Measurements from ENCODE around the gene MARCHF10. TPM values are rescaled to one million over a fixed set of nuclear protein-coding genes. Genes with fewer than 3 reads are reported as not detected.

The MARCHF10 gene
- total RNA-seq, 3 donors from 2014 or later = under 0.01 to 0.16 TPM; not detected in 1

- Histone ChIP-seq H3K4me1 (no peaks in the 10 kb centered on the region), H3K27me3 (no peaks in the 10 kb centered on the region), H3K9me3 (no peaks in the 10 kb centered on the region), H3K4me3 (no peak overlapping the region), H3K36me3 (no peaks in the 10 kb centered on the region), H3K27ac (no peak overlapping the region)
- intact Hi-C loops (cut with DNase I; ENCODE audit: low total_unique reads) = no loop called here
- no peak for DNase-seq (ENCODE audit: low spot score in 2 of 2)
- no peak for TF ChIP-seq POLR2AphosphoS5 (IDR thresholded peaks at IDR 0.05)
- no peak for TF ChIP-seq CTCF (IDR thresholded peaks at IDR 0.05)
- no peak for TF ChIP-seq POLR2A (IDR thresholded peaks at IDR 0.05)
These were observed 63.9 kb downstream of the MARCHF10 start for GRCh38 chr17:62744259-62744658.

GRCh38 chr17:62741290-62741689, 66.8 kb downstream of the MARCHF10 start:
- Histone ChIP-seq H3K27ac (no peak overlapping the region), H3K36me3 (no peaks in the 10 kb centered on the region), H3K4me3 (no peak overlapping the region), H3K9me3 (no peaks in the 10 kb centered on the region), H3K27me3 (no peaks in the 10 kb centered on the region), H3K4me1 (no peaks in the 10 kb centered on the region)
- DNase-seq (ENCODE audit: low spot score in 2 of 2) = no peak
- intact Hi-C loops (cut with DNase I; ENCODE audit: low total_unique reads) = no loop called here
- no peak for TF ChIP-seq POLR2AphosphoS5 (IDR thresholded peaks at IDR 0.05)
- TF ChIP-seq POLR2A (IDR thresholded peaks at IDR 0.05) = no peak

GRCh38 chr17:62739645-62740388, 68.3 kb downstream of the MARCHF10 start:
- DNase-seq (ENCODE audit: low spot score in 2 of 2) = no peak
- Histone ChIP-seq H3K4me3 (no peak overlapping the region), H3K27me3 (no peaks in the 10 kb centered on the region), H3K4me1 (no peaks in the 10 kb centered on the region), H3K27ac (no peak overlapping the region), H3K9me3 (no peaks in the 10 kb centered on the region), H3K36me3 (no peaks in the 10 kb centered on the region)
- TF ChIP-seq POLR2AphosphoS5 (IDR thresholded peaks at IDR 0.05) (no peak), POLR2A (IDR thresholded peaks at IDR 0.05) (no peak), CTCF (IDR thresholded peaks at IDR 0.05) (no peak)
- intact Hi-C loops (cut with DNase I; ENCODE audit: low total_unique reads) = no loop called here

GRCh38 chr17:62738281-62738680, 69.8 kb downstream of the MARCHF10 start:
- Histone ChIP-seq H3K27ac (no peak overlapping the region), H3K9me3 (no peaks in the 10 kb centered on the region), H3K4me1 (no peaks in the 10 kb centered on the region), H3K36me3 (no peaks in the 10 kb centered on the region), H3K4me3 (no peak overlapping the region), H3K27me3 (no peaks in the 10 kb centered on the region)
- intact Hi-C loops (cut with DNase I; ENCODE audit: low total_unique reads) = no loop called here
- DNase-seq (ENCODE audit: low spot score in 2 of 2) = no peak
- TF ChIP-seq POLR2A (IDR thresholded peaks at IDR 0.05) (no peak), CTCF (IDR thresholded peaks at IDR 0.05) (no peak), POLR2AphosphoS5 (IDR thresholded peaks at IDR 0.05) (no peak)

- H3K27ac ChIP-seq = no peak overlapping the region
These were observed 70.6 kb downstream of the MARCHF10 start for GRCh38 chr17:62737513-62737912.

More at GRCh38 chr17:62737513-62737912, 70.6 kb downstream of the MARCHF10 start:
- H3K4me1 ChIP-seq = no peaks in the 10 kb centered on the region
- DNase-seq (ENCODE audit: low spot score in 2 of 2) = no peak
- H3K9me3 ChIP-seq = no peaks in the 10 kb centered on the region
- no peak overlapping the region for H3K4me3 ChIP-seq
- no peaks in the 10 kb centered on the region for H3K27me3 ChIP-seq
- no peak for TF ChIP-seq POLR2AphosphoS5 (IDR thresholded peaks at IDR 0.05)
- TF ChIP-seq CTCF (IDR thresholded peaks at IDR 0.05) = no peak
- TF ChIP-seq POLR2A (IDR thresholded peaks at IDR 0.05) = no peak
- H3K36me3 ChIP-seq = no peaks in the 10 kb centered on the region
- intact Hi-C loops (cut with DNase I; ENCODE audit: low total_unique reads) = no loop called here

Measured in breast epithelium (tissue), 4 donors.